Astrocyte of the hippocampus (primary cell): ENCODE results near the gene TXLNB.

ENCODE experiments used
- DNase-seq: peaks from one replicate; pipeline ENCODE4 v3.0.0; 2011; ENCODE audit warnings: low read depth, low spot score

TXLNB gene

DNA sequence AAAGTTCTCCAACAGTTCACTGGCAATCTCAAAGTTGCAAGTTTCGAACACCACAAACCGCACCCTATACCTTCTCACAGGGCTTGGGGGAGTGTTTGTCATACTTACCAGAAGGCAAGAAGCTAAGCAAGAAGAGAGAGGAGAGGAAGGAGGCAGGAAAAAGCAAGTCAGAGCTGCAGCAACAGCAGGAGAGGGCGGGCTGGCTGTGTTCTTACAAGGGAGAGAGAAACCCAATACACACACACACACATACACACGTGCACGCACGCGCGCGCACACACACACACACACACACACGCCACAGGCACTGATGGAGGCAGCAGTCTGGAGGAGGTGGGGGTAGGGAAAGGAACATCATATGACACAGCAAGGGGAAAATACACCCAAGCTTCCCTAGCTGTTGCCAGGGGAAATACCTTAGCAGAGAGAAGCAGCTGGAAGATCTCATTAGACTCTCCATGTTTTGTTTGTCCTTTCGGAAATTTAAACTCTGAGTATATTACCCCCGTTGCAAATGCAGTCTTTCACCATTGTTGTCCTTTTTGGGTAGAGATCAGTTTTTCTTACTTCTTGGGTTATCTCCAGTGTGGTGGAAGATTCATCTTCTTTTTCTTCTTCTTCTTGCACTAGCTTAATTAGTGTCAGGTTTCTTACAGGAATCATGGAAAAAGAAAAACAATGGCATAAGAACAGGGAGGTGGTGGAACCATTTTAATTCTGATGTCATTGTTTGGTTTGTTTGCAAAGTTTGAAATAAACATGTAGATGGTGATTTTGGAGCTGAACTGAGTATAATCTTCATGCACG, at the start of gene TXLNB:
TXLNB (minus strand) TSS at position 186 of the 807 bp plus-strand sequence. CDS start 3,099 bp downstream, outside the sequence.
- peak; percentile 52 for DNase-seq

GRCh38 chr6:139341060-139341459, 49.3 kb upstream of the TXLNB start:
- DNase-seq = no peak

DNA sequence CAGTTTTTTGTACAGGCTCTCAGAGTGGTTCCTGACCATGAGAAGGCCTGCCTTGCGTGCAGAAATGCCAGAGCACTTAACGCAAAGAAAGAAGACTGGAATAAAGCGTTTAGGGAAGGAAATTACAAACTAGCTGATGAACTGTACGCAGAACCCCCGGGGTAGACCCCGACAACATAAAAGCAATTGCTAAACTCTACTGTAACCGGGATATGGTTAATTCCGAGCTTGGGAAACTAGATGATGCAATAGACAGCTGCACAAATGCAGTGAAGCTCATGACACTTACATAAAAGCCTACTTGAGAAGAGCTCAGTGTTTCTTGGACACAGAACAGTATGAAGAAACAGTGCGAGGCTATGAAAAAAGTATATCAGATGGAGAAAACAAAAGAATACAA, 47.0 kb upstream of the TXLNB start:
- no peak for DNase-seq

GRCh38 chr6:139337830-139338229, 46.0 kb upstream of the TXLNB start:
- no peak for DNase-seq

DNA sequence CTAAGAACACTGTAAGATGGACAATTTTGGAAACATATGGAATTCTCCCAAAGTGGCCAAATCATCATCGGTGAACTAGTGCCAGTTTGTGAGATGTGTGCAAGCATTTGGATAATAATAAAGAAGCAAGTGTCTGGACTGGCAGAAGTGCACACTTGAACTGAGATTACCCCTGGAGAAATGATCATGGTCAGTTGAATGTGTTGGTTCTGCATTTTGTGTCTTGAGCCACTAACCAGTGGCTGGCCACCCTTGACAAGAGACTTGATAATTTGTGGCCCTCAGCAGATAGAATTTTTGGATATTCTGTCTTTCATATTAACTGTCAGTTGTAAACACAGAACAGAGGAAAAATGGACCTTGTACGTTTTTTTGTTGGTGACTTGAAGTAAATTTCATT, 45.2 kb upstream of the TXLNB start:
- no peak for DNase-seq

DNA sequence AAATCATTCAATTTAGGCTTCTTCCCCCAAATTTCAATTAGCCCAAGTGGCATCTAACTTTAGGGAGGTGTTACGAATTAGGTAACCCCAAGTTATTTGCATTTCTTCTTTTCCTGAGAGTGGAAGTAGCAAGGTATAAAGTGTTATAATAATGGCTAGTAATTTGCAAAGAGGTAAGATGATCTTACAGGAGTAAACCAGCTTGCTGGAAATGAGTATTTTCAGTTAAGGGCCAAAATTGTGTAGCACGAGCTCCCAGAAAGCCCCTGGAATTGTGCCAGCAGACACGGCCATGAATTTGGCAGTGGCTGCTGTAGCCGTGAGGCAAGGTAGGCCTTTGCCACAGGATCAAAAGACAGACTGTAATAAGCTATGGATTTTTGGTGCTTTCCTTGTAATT, 44.7 kb upstream of the TXLNB start:
- peak; percentile 81 for DNase-seq

DNA sequence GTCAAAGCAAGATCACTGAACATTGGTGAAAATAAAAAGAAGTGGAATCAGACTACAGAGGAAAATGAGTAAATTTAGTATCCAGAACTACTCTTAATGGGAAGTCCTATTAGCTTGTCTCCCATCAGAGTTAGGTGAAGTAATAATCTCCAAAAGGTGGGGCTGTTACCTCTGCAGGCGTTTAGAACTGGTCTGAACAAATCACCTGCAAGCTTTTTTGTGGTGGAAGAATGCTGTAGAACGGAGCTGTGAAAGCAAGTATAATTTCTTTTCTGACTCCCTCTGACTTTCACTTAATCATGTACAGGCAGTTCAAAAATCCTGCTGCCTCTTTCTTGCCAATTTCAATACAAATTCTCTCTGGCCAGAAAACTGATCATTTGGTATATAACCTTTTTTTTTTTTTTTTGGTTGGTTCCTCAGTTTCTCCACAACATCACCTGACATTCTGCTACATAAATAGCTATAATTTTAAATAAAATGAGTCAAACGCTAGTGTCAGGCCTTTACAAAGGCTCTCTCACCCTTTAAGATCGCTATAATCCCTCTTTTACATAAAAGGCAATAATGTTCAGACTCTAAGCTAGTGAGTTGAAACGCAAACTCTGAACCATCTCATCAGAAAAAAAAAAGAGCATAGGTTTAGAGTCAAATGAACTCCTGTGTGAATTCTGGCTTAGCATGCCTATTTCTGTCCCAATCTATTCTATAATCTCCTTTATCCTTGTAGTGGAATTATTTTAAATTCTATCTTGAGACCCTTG, 43.8 kb upstream of the TXLNB start:
- no peak for DNase-seq

- peak; percentile 77 for DNase-seq
Measured at GRCh38 chr6:139334806-139335446, 43.1 kb upstream of the TXLNB start.

- DNase-seq = no peak
Measured at GRCh38 chr6:139330826-139331500, 39.2 kb upstream of the TXLNB start.

GRCh38 chr6:139330306-139330705, 38.5 kb upstream of the TXLNB start:
- DNase-seq = no peak

DNA sequence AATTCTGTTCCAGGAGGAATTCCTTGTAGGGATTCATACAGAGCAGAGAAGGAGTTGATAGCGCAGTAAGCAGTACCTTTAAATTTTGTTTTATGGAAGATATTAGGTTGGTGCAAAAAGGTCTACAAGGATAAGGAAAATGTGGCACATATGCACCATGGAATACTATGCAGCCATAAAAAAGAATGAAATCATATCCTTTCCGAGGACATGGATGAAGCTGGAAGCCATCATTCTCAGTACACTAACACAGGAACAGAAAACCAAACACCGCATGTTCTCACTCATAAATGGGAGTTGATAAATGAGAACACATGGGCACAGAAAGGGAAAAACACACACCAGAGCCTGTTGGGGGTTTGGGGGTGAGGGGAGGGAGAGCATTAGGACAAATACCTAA, 37.4 kb upstream of the TXLNB start:
- no peak for DNase-seq

DNA sequence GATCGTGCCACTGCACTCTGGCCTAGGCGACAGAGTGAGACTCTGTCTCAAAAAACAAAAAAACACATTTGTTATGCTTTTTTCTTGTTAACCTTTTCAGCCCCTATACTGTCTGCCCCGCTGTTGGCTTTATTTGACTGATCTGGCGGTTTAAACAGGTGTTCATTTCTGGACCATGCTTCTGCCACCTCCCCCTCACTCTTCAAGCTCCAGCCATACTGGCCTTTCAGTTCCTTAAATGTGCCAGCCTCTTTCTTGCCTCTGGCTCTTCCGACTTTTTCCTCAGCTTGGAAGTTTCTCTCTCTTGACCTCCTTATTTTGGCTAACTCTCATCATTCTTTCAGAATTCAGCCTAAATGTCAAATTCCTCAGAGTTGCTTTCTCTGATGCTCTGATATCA, 35.2 kb upstream of the TXLNB start:
- no peak for DNase-seq

DNA sequence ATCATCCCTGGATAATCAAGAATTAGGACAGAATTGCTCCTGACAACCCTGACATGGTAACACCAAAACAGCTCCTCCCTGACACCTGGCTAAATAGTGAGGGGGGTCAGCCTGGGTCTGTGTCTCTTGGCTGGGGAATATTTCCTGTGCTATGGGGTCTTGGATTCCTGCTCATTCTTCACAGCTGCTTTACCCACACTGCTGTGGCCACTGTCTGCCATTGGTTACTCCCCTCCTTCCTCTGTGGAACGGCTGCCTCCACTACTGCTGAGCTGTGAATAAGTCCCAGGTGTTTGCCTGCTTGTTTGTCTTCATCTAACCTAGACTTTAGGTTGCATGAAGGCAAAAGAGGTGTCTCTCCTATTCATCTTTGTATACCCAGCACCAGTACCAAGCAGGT, 33.9 kb upstream of the TXLNB start:
- no peak for DNase-seq

DNA sequence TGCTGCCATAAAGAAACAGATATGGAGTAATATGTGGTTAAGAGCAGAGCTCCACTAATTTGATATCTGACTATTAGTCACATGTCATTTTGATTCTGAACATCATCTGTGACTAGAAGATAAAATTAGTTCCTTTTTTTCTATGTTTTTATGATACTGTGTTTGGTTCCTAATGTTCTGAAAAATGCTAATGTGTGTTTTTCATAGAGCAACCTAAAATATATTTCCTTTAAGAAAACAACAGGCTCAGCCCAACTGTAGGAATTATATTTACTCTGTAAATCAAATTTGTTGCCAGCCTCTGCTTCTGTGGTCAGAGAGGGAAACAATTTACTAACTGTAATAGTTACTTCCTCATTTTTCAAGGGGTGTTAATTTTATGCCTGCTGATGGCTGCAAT, 33.3 kb upstream of the TXLNB start:
- no peak for DNase-seq

DNA sequence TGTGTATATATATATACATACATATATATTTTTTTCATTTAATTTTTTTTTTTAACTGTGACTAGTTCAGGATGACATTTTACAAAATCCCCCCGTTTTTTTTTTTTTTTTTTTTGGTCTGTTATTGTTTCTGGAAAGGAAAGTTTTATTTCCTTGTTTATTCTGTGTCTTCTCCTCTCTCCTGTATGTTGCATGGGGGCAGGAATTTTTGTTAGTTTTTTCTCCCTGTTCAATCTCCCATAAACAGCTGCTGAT, 32.4 kb upstream of the TXLNB start:
- no peak for DNase-seq

DNA sequence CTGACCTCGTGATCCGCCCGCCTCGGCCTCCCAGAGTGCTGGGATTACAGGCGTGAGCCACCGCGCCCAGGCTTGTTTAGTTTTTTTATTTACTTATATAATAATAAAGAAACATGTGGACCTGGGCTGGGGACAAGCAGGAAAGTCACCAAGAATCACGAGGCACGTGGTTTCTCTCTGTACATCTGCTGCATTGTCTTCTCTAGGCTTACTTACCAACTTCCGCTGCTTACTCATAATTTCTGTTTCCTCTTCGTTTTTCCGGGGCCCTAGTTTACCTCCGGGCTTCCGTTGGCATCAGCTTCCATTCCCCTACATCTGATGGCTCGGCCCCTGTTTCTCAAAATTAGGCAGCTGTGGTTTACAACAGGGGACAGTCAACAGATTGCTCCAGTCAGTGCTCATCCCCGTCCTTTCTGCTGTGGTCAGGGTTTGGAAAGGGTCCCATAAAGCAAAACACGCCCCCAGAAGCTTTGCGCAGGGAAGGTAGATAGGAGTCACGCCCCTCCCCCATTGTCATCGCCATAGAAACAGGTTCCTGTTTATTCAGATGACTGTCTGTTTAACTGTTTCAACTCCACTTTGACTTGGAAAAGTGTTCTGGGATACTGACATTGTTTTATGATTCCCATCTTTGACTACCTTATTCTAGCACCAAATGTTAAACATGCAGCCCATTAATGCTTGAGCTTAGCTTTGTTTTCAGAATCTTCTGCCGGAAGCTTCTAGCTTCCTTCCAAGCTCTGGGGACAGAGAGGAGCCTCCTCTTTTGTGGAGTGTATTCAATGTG, 31.9 kb upstream of the TXLNB start:
- DNase-seq = peak; percentile 30

DNA sequence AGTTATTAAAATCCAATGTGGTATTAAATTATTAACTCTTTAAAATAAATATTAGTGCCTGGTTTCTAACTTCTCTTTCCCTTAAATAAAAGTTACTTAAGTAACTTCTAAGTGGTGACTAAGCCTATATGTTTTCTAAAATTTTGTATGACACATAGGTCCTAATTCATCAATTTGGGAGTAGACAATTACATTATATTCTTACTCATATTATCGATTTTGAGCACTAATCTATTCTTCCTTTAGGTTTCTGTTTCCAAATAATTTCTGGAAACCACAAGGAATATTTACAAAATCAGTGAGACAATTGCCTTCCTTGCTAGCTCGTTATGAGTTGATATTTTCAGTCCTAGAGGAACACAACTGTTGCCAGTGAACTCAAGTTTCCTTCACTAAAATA, 28.3 kb upstream of the TXLNB start:
- no peak for DNase-seq

DNA sequence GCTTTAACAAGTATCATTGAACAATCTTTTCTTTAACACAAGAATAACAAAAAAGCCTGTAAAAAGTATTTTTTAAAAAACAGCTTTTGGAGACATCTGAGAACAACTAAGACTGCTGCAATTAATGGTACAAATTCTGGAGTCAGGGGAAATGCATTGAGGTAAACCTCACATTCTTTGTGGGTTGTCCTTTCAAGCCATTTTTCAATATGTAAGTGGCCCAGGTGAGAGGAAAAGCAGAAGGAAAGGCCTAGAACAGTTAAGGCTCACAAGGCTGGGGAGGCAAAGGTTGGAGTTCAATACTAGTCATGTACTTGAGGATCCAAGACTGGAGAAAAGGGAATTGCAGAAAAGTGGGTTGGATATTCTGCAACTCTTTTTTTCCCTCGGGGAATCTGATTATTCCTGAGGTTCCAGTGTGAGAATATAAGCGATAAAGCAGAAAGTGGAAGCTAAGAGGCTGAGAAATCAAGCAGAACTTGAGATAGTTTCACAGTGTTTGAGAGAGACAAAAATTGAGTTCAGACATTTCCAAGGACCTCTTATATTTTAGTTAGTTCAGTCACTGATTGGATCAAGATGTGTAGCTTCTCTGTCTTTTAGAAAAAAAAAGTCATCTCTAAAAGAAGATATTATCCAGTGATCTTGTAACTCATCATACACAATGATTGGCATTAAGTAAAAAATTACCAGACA, 25.0 kb upstream of the TXLNB start:
- DNase-seq = no peak

DNA sequence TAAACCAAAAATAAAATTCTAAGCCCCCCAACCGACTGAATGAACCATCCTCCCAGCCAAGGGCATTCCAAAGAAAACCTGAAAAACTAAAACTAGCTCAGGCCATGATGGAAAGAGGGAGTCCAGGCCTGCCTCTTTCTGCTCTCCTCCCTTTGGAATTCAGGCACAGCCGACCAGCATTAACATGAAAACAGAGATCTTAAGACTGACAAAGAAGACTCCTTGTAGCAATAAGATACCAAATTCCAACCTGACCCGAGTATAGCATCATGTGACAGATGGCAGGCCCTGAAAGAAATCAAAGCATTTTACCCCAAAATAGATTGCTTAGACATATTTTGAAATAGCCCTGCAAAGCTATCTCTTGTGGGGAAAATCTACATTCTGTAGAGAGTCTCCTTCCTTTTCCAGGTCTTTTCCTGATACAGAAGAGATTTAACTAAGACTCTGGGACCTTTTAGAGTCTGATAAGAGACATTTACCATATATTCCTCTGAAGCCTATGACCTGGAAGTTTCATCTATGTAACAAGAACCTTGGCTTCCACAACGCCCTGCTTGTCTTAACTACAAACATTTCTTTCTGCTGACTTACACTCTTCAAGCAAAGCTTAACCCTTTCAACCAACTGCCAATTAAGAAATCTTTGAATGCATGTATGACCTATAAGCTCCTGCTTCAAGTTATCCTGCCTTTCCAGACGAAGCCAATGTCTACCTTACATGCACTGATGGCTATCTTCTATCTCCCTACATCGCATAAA, 22.2 kb upstream of the TXLNB start:
- DNase-seq = no peak

DNA sequence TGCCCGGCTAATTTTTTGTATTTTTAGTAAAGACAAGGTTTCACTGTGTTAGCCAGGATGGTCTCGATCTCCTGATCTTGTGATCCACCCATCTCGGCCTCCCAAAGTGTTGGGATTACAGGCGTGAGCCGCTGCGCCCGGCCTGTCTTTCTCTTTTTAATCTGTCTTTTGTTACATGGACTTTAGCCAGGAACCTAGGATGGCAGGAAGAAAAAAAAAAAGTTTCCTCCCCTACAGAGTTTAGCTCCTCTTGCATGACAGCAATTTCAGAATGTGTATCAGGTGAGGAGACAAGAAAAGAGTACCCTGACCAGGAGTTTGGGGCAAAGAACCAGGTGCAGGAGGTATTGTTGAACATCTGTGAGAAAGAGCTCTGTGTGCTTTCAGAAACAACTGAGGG, 21.4 kb upstream of the TXLNB start:
- no peak for DNase-seq
